Measurements from ENCODE around the gene THRB.
"Not testable (repeated sequence)": the region's sequence is repeated elsewhere in the genome, so short reads cannot be mapped to it uniquely, and the experiment has no call there.

Gene THRB

DNA sequence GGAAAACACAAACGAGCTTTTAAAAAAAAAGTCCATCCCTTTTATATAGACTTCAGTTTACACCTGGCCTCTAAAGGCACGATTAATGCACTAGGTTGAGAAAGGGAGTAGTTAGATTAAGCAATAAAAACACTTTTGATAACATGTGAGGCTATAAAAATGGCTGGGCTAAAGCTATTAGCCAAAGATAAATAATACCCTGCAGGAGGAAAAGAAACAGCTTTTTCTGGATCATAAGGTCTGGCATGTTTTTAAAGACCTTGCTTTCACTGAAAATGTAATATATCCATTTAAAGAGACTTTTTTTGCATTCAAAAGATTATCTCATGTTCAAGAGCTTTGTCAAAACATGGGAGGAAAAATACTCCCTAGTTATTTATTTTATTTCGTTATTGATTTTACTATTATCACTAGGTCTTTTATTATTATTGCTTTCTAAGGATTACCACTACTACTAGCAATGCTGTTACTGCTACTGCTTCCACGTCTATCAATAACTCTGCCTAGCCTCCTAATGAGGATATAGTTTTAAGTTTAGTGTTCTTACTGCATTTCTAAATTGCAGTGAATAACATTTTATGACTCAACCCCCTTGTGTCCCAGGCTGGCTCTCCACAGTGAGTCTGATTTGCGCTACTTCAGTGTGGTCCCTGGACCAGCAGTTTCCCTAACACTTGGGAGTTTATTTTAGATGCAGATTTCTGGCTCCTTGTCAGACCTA, 93.4 kb downstream of the THRB start:
- no peak for DNase-seq (ENCODE audit: low spot score)

DNA sequence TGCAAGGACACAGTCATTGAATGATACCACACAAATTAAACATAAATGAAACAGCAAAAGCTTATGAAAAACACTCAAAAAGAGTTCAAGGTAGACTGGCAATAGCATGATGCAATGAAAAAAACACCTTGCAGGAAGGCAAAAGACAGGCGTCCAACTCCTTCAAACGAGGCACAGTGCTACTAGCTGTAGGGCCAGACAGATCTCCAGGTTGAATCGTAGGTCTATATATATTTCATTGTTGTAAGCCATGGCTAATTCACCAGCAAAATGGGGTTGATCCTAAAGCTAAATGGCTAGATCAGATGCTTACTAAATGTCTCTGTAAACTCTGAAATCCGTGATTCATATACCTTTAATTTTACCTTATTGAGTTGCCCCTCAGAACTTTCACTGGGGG, 94.2 kb downstream of the THRB start:
- no peak for DNase-seq (ENCODE audit: low spot score)

DNA sequence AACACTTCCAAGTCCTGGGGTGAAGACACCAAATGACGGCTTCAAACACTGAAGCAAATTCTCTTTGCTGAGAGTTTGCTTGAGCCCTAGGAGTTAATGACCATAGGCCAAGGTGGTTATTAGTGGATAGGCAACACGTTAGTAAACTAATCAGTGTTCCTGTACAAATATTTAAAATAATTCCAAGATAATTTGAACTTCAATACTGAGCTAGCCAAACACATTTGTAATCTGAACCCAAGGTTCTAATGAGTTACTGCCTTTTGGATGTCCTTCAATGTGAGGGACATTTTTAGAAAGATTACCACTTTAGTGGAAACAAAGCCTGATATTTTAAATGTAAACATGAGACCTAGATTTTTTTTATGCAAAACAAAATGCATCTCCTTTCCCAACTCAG, 94.6 kb downstream of the THRB start:
- DNase-seq (ENCODE audit: low spot score) = no peak

DNA sequence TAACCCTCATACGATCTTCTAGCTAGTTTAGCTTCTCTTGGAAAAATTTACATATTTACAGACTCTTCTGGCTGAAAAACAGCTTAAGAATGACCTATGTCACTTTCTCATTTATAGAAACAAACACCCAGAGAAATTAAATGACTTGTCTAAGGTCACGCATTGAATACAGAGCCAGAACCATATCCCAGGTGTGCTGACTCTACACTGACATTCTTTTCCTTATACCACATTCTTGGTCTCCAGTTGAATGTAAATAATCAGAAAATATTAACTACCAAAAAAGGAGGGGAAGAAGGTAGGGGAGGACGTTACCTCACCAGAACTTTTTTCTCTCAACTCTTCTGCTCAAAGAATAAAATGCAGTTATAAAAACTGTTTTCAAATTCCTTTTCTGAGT, 95.0 kb downstream of the THRB start:
- no peak for DNase-seq (ENCODE audit: low spot score)

DNA sequence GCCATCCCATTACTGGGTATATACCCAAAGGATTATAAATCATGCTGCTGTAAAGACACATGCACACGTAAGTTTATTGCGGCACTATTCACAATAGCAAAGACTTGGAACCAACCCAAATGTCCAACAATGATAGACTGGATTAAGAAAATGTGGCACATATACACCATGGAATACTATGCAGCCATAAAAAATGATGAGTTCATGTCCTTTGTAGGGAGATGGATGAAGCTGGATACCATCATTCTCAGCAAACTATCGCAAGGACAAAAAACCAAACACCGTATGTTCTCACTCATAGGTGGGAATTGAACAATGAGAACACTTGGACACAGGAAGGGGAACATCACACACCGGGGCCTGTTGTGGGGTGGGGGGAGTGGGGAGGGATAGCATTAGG, 95.9 kb downstream of the THRB start:
- DNase-seq (ENCODE audit: low spot score) = not testable (repeated sequence)

DNA sequence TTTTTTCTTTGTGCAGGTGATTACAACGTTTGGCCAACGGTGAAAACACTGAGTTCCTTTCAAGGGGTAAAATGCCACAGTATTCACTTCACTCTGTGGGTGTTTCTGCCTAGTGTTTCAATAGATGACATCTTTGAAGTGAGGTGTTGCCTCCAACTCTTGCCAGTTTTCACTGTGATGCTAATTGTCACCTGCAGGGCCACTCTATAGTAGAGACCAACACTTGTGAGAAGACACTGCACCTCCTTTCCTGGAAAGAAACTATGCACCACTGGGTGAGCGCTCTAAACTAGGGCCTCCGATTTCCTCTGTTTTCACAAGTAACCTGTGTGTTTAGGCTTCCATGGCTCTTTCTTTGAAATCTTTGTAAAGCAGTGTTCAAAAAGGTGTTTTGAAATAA, 98.3 kb downstream of the THRB start:
- no peak for DNase-seq (ENCODE audit: low spot score)

DNA sequence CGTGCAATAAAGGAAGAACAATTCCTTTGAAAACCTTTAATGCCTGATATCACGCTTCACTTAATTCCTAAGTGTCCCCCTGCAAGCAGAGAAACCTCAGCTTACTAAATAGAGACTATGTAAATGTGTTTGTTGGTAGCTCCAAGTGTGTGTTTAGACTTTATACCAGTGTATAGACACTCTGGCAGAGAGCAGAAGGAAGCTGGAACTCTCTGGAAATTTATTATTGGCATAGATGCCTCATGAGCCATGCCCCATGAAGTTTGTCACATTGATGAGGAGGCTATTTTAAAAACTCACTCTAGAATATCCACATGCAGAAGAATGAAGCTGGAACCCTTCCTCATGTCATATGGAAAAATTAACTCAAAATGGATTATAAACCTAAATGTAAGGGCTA, 99.9 kb downstream of the THRB start:
- no peak for DNase-seq (ENCODE audit: low spot score)

DNA sequence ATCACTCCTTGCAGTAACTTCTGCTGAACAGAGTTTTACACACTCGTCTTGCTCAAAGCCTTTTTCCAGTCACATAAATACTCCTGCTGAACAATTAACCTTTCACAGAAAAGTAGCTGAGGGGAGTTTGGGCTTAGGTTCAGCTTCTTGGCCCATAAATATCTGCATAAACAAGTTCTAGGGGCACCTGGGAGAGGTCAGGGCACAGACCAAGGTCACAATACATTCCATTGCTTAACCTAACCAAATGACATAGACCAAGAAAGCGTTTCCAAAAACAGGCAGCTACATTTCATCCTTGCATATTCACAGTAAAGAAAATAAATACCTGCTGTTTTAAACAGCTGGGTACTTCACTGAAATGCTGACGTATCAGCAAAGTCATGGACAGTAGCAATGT, 101.3 kb downstream of the THRB start:
- DNase-seq (ENCODE audit: low spot score) = no peak

DNA sequence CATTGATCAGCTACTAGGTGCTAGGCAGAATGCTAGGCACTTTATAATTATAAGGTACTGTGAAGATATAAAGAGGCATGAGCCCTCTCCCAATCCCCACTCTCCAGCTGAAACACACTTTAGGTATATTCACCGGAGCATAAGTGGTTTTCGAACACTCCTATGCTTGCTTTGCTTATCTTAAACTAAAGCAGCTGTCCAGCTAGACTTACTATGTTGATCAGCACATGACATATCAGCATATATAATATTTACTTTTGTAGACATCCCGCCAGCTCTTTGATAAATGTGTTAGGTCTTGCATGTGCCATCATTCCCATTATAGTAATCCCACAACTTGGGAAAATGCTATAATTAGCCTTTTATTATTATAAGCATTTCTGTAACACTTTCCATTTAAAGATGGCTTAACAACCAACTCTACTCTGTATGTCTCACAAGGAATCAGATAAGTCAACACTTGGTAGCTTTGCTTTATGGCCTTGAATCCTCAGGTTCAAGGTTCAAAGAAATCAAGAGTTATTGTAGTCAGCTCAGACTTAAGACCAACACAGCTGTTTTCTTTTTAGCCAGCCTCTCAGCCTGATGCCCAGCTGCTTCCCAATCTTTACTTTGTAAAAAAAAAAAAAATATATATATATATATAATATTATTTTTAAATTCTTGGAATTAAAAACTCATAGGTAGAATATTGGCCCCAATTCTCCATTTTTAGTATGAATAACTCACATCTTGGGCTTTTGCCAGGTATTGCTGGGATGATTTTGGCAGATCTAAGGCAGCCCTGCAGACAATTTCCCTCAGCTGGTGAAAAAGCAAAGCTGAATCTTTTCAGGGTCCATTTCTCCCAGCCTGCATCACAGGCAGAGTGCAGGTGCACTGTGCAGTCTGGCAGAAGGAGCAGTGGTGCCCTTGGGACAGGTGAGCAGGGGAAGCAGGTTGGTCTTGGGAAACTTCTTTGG, 104.2 kb downstream of the THRB start:
- DNase-seq (ENCODE audit: low spot score) = no peak

DNA sequence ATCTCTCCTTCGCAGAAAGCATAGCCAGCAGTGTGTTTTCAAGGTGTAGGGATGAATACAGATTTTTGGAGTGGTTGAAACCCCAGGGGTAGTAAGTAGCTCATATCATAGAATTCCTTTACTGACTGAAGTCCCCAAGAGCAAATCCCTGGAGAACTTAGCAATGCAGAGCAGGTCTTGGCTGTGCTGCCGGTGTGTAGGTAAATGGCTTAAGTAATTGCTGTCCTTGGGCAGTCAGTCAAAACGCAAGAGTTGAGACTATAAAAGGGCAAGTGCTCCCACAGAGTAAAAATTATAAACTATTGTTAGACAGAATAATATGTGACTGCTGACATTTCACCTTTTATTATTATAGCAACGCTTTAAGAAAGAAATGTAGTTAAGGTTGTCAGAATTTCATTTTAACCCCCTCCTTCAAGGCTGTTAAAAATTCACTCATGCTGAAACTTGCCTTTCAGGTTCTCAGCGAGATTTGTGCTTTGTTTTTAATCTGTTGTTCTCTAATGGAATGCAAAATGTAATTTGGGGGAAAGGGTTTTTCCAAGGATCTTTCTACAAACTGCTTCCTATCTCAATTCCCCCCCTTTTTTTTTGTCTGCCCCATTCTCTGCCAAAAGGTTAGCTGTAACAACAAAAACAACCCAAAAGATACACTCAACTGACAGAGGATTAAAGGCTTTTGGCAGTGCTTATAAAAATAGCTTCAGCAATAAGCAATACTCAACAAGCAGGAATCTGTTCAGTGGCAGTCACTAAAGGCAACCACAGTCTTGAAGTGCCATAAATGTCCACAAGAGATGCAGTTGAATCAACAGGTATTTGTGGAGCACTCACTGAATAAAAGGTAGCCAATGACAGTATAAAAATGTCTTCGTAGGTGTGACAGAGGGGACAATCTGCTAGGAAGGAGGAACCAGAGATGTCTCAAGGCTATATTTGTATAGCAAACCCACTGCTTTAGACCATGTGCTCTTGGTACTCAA, 105.3 kb downstream of the THRB start:
- DNase-seq (ENCODE audit: low spot score) = no peak

DNA sequence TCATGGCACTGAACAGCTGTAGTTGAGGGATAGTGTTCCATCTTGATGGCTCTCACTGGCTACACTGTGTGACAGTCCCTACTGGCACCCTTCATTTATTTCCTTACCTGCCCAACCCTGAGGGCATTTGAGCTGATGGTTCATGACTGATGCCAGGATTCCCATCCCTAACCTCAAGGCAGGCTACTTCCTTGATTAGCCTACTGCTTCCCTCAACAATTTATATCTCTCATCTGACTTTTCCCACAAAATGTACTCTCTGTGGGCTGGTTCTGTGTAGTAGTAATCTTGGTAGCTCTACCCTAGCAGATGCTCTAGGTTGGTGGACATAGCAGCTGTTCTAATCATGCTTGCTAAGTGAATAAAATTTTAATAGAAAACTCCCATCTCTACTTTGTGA, 106.0 kb downstream of the THRB start:
- no peak for DNase-seq (ENCODE audit: low spot score)

DNA sequence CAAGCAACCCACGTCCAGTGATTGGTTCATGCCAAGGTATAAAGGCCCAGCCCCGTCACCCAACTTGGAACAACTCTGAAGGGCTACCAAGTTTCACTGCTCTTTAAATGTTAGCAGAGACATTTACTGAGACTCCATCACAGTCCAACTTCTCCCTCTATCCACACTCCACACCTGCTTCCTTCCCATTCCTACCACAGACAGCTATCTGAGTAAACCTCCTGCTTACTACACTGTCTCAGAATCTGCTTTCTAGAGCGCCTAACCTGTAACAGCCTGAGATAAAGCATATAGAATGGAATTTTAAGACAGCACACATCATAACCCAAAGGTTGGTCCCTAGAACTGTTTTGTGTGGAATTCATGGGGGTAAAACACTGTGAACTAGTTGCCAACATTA, 106.5 kb downstream of the THRB start:
- no peak for DNase-seq (ENCODE audit: low spot score)

DNA sequence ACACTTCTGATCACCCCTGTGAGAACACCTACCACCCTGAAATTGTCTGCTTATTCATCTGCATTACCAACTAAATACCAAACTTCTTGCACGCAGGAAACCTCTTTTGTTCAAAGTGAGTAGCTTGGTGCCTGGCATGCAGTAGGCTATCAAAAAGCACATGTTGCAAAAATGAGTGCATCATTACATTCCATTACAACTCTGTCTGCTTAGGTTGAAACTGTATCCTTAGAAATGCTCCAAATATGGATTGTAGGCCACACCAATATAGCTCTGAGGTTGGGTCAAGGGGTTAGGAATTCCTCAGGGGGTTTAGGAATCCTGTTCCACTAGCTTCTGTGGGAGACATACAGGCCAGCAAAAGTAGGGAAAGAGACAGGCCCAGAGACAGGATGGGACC, 107.2 kb downstream of the THRB start:
- no peak for DNase-seq (ENCODE audit: low spot score)

DNA sequence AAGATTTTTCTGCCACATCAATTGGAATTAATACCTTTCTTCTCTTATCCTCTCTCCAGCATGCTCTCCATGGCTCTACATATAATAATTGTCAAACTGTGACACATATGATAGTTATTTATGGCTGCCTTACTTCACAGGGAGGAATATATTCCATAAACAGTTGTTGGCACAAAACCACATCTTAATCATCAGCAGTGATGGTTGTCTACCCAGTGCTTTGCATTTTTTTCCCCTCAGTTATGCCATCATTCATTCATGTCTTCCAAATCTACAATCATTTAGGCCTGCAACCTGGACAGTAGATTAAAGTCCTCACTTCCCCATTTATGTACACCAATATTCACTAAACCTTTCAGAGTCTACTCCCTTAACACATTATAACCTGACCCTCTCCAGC, 107.7 kb downstream of the THRB start:
- DNase-seq (ENCODE audit: low spot score) = no peak

DNA sequence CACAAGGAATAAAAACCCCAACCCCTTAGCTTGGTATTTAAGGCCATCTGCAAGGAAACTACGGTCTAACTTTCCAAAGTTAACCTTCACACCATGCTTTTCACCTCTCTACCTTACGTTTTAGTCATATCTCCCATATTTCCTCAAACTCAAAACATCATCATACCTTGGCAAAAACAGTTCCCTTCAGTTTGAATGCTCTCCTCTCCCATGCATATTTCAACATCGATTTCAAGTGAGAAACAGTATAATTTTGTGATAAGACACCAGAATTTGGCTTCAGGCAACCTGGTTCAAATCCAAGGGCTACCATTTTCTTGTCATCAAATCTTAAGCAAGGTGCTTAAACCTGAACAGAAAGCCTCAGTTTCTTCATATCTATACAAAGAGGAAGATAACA, 108.2 kb downstream of the THRB start:
- no peak for DNase-seq (ENCODE audit: low spot score)

DNA sequence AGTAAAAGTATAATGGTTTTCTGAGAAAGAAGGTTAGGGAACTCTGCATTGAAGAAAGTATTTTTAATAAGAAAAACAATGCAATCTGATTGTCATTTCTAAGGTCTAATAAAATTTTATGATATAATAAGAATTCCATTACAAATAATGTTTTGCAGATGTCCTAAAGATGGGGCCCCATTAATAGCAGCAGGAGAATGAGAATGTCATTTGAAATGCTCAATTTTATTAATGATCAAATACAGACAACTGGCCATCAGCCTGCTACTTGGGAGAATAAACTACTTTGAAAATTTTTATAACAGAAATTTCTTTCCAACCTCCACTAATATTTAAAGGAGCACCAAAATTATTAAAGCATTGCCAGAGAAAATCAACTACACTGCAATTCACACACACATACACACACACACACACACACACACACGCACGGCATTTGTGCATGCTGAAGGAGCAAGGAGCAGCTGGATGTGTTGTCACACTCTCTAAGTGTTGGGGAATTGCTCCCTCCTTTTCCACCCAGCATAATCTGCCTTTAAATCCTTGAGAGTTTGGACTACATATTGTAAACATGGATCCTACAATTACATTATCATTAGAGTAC, 109.5 kb downstream of the THRB start:
- DNase-seq (ENCODE audit: low spot score) = no peak

DNA sequence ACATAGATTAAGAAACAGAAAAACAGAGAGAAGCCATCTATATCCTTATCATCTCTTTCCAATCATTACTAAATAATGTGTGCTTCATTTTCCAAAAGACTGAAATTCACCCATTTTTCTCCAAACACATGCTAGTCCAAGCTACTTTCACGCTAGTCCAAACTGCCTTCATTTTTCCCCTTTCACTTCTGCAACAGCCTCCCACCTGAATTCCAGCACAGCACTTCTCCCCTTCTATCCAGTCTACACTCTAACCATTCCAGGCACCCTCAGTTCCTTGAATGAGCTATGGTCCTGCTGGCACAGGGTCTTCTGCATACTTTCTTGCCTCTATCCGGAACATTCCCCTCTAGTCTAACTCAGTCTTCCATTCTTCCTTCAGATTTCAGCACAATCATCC, 112.0 kb downstream of the THRB start:
- DNase-seq (ENCODE audit: low spot score) = no peak

DNA sequence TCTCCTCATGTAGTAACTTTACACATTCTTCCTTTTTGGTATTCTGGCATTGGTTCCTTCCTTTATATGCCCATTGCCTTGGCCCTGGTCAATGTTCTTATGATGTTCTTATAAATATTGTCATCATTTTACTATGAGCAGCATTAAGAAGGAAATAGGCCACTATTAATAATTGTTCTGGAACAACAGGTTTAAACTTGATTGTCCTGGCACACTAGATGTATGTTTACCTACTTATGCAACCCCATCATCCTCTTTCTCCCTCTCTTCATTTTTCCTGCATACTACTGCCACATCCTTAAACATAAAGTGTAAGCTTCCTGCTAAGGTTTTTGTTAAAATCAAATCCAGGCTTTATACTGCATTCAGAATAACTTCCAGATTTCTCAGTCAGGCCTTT, 114.7 kb downstream of the THRB start:
- DNase-seq (ENCODE audit: low spot score) = no peak

DNA sequence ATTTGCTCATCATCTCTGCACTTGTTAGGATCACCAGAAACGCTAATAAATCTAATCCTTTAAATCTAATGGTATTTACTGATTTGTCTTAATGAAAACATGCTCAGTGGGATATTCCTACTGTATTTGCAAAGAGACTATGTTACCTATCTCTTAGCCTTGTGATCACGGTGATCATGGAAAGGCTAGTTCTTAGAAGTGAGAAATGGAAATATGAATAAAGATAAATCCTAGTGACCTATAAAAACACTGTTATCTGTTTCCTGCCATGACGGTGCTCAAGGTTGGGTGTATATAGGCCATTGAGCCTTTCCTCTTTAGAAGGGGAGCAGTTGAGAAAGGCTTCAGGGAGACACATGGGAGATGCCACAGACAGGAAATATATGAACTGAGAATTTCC, 116.3 kb downstream of the THRB start:
- DNase-seq (ENCODE audit: low spot score) = no peak

DNA sequence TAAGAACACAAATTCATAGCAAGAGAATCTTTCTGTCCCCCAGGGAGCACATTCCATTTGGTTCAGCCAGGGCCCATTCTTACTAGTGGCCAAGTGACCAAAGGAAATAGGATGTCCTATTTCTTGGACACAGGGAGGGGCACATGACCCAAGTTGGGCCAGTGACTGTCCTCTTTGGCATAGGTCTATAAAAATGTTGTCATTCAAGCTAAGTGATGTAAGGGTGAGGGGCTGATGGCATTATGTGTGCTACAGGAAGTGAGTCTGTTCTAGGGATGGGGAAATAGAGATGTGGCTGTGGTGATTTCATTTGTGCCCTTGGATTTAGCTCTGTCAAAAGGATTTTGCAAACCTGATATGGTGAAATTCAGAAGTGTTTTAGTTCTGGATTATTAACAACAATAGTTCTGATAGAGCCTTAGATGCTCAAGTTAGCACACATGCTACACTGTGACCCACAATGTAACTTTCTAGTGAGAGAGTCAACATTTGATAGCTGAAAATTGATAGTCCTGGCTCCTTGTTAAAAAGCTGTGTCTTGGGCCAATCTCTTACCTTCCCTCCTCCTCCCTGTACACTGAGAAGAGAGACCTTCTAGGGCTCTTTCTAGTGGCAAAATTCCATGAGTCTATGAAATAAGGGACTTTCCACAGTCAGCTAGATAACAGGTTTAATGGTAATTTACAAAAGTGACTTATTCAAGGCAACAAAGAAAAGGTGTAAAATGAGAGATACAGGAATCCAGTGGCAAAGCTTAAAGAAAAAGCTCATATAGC, 117.2 kb downstream of the THRB start:
- DNase-seq (ENCODE audit: low spot score) = no peak

DNA sequence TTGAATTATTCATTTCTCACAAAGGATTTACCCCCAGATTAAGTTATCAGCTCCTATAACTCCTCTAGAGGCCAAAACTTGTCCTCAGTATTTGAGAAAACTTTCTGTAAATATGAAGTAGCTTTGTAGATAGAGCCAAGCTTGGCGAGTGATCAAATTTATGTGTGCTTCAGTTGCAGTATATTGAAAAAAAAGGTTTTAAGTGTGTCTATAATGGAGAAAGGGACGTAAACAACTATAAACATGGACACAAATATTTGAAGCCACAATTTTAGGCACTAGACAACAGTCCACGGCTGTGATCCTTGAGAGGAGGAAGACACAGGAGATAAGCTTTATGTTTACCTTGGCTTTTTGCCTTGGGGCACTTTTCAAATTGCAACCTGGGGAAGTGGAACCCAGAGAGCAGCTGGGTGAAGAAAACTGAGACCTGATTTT, 118.7 kb downstream of the THRB start:
- no peak for DNase-seq (ENCODE audit: low spot score)
